Activated CD8-positive, alpha-beta memory T cell treated with anti-CD3 and anti-CD28 coated beads, Interleukin-2, amount 10 ng/mL, durations not matched to agents 7 days and 5 days (primary cell): Measurements from ENCODE around the gene GTF3A. TPM values are rescaled to one million over a fixed set of nuclear protein-coding genes. Genes with fewer than 3 reads are reported as not detected.

ENCODE experiments used
- ATAC-seq: fragments of 150-1000 bp; cut with Tn5 transposase; one replicate; pipeline ENCODE4 v1.10.0; 2021; ENCODE audit warnings: moderate library complexity
- CTCF ChIA-PET: fragments of 350-600 bp; sonication (Branson Sonifier 250); formaldehyde crosslinking; loops from one replicate; lab custom pipeline; 2021; ENCODE audit warnings: antibody characterized with exemption; lab: Charles Lee
- DNase-seq: peaks from one replicate; pipeline ENCODE4 v3.0.0-alpha.2; 2020
- H3K27ac Mint-ChIP-seq: one replicate; pipeline ENCODE4 v1.8.0; 2021; ENCODE audit warnings: mild to moderate bottlenecking, mixed read lengths
- H3K27me3 Mint-ChIP-seq: one replicate; pipeline ENCODE4 v1.8.0; 2021; ENCODE audit warnings: mixed read lengths
- H3K36me3 Mint-ChIP-seq: one replicate; pipeline ENCODE4 v1.8.0; 2021; ENCODE audit warnings: mild to moderate bottlenecking, mixed read lengths
- H3K4me1 Mint-ChIP-seq: one replicate; pipeline ENCODE4 v1.8.0; 2021; ENCODE audit warnings: mixed read lengths
- H3K4me3 Mint-ChIP-seq: one replicate; pipeline ENCODE4 v1.8.0; 2021; ENCODE audit warnings: mild to moderate bottlenecking, moderate library complexity, mixed read lengths
- H3K9me3 Mint-ChIP-seq: one replicate; pipeline ENCODE4 v1.8.0; 2022; ENCODE audit warnings: low read depth, mixed read lengths
- total RNA-seq, 2 experiments: library from RNA; stranded (reverse); gene quantifications; one replicate each; pipeline ENCODE4 v1.2.3, GENCODE V29; 2021

GTF3A gene
- 100 to 1,000 TPM; 189 to 225 TPM for total RNA-seq

DNA sequence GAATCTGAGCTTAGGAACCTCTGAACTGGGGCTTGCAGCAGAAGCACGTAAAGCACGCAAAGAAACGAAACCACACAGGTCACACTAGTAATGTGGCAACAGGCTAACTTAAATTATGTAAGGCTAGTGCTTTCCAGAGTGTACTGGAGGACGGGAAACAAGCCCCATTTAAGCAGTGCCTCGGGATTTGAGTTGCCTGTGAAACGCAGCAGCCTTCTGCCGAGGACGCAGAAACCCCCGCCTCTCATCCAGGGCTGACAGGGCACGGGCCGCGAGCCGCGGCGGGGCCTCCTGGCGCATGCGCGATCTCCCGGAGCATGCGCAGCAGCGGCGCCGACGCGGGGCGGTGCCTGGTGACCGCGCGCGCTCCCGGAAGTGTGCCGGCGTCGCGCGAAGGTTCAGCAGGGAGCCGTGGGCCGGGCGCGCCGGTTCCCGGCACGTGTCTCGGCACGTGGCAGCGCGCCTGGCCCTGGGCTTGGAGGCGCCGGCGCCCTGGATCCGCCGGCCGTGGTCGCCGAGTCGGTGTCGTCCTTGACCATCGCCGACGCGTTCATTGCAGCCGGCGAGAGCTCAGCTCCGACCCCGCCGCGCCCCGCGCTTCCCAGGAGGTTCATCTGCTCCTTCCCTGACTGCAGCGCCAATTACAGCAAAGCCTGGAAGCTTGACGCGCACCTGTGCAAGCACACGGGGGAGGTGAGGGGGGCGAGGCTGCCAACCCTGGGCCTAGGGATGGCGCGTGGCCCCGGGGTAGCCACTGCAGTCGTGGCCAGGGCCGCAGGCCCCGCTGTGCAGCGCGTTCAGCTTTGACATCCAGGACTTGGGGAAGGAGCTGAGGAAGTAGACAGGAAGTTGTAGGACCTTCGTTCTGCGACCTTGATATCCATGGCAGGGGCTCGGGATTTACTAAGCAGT, at the start of gene GTF3A:
GTF3A (plus strand) TSS at position 374 of the 912 bp plus-strand sequence.
- H3K9me3 Mint-ChIP-seq, result no peaks in the 10 kb centered on the region
- peaks cover 26% of the 10 kb centered on the region for H3K36me3 Mint-ChIP-seq
- H3K4me3 Mint-ChIP-seq, result peak within 1 kb of the TSS; percentile 86
- peaks cover 40% of the 10 kb centered on the region for H3K4me1 Mint-ChIP-seq
- peak within 1 kb of the TSS; percentile 97 for H3K27ac Mint-ChIP-seq
- H3K27me3 Mint-ChIP-seq, result no peaks in the 10 kb centered on the region
- ATAC-seq (peak; percentile 75), DNase-seq (peak; percentile 90)
- CTCF ChIA-PET, result interaction anchor here (0.7 to 3.4 kb wide), 7 partner anchors 13 to 402 kb away, joined by 3 to 39 read pairs (median 4); partner anchors contain the start of gene MTIF3

DNA sequence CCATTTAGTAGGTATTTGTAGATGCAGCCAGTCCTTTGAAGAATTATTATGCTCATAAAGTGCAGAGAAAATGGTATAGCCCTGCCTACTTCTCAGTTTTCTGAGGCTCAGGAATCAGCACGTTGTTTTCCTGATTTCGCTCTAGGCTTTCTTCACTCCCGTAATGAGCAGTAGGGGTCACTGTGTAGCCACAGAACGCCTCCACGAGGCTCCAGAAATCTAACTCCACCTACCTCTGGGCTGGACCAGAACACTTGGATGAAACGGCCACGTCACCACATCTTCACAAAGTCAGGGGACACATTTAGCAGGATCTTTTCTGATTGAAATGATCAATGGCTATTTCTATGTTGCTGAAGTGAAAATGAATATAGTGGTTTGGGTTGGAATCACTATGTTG, 49.8 kb upstream of the GTF3A start:
- peak; percentile 88 for ATAC-seq

DNA sequence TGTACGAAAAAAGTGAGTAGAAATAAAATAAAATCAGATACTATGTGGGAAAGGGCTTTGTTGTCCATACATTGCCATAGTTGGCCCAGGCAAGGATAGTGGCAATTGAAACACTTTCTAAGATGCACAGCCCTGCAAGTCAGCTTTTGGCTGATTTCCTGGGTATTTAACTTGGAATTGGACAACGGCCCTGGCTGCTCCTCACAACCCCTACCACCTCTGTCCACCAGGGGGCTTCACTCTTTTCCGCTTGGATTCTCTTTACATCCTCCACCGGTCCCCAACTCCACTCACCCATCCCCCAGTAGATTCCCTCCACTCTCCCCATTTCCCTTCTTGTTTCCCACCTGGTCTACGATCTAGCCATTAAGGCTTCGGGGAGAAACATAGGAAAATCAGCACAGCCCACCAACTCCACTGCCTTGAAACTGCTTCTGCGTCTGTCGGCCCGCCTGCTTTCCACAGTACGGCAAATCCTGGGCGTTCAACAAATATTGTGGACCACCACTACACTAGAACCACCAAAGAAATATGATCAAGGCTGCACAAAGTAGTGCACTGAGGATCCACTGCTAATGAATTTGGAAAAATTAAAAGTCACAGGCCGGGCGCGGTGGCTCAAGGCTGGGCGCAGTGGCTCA, 48.6 kb upstream of the GTF3A start:
- peak; percentile 60 for DNase-seq
- H3K27ac Mint-ChIP-seq, result no peak overlapping the region
- ATAC-seq, result no peak

More for the DNA sequence above, 49.8 kb upstream of the GTF3A start:
- H3K27ac Mint-ChIP-seq, result no peak overlapping the region
- H3K36me3 Mint-ChIP-seq, result no peaks in the 10 kb centered on the region
- CTCF ChIA-PET, result interaction anchor here (0.9 to 5.7 kb wide), 13 partner anchors 13 to 609 kb away, joined by 3 to 63 read pairs (median 4); no protein-coding TSS in a partner anchor
- H3K9me3 Mint-ChIP-seq, result no peaks in the 10 kb centered on the region
- peak; percentile 73 for DNase-seq
- no peak overlapping the region for H3K4me3 Mint-ChIP-seq
- peaks cover 10% of the 10 kb centered on the region for H3K27me3 Mint-ChIP-seq
- H3K4me1 Mint-ChIP-seq, result peaks cover 15% of the 10 kb centered on the region

DNA sequence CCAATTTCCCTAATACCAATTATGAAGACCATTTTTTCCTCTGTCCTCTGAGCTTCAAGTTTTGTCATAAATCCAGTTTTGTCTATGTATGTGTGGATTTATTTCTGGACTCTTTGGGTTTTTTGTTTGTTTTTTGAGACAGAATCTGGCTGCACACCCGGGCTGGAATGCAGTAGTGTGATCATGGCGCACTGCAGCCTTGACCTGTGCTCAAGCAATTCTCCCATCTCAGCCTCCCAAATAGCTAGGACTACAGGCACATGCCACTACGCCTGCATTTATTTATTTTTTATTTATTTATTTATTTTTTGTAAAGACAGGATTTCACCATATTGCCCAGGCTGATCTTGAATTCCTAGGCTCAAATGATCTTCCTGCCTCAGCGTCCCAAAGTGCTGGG, 45.3 kb upstream of the GTF3A start:
- ATAC-seq (no peak), DNase-seq (no peak)
- CTCF ChIA-PET, result interaction anchor here (0.9 to 2.7 kb wide), 7 partner anchors 12 to 448 kb away, joined by 3 to 15 read pairs (median 5); no protein-coding TSS in a partner anchor
- Mint-ChIP-seq H3K27ac (no peak overlapping the region), H3K36me3 (no peaks in the 10 kb centered on the region), H3K9me3 (no peaks in the 10 kb centered on the region), H3K27me3 (peaks cover 14% of the 10 kb centered on the region), H3K4me1 (peaks cover 4% of the 10 kb centered on the region), H3K4me3 (no peak overlapping the region)

More for the DNA sequence above, 48.6 kb upstream of the GTF3A start:
- peaks cover 4% of the 10 kb centered on the region for H3K4me1 Mint-ChIP-seq
- H3K36me3 Mint-ChIP-seq, result no peaks in the 10 kb centered on the region
- peaks cover 10% of the 10 kb centered on the region for H3K27me3 Mint-ChIP-seq
- CTCF ChIA-PET, result interaction anchor here (0.9 to 5.7 kb wide), 12 partner anchors 14 to 608 kb away, joined by 3 to 63 read pairs (median 4); no protein-coding TSS in a partner anchor
- no peaks in the 10 kb centered on the region for H3K9me3 Mint-ChIP-seq
- no peak overlapping the region for H3K4me3 Mint-ChIP-seq

DNA sequence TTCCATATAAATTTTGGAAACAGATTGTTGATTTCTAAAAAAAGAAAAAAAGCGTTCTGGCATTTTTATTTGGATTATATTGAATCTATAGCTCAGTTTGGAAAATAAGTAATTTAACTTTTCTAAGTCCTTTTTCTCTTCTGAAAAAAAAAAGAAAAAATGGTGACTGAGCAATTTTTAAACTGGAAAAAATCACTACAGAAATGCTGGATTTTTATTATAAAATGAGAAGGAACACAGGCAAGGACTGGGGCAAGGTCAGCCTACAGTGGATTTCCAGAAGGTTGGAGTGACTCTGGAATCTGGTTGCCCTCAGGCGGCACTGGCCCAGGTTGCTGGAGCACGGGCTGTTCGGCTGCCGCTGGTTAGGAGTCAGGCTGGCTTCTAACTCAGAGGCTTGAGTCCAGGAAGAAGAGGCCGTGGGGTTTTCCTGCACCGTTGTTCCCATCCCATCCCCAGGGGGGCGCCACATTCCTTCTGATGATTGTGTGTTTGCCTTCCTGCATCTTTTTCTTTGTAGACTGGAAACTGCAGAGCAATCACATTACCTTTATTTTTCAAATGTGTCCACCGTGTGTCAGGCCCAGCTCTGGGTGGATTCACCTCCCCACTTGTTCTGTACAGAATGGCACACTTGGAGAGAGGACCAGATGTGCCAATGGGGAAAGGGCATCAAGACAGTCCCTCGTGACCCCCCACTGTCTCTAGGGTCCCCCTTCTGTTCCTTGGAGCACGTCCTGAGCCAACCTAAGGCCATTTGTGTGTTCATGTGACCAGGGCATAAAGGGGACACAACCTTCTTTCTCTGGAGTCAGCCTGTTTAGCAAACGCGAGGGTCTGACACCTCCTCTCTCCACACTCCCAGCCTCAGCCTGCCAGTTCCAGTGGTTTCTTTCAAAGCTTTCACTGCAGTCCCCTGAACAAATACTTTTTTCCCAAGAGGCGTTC, 44.5 kb upstream of the GTF3A start:
- Mint-ChIP-seq H3K27ac (no peak overlapping the region), H3K4me1 (peaks cover 1% of the 10 kb centered on the region), H3K4me3 (no peak overlapping the region), H3K9me3 (no peaks in the 10 kb centered on the region), H3K36me3 (no peaks in the 10 kb centered on the region), H3K27me3 (peaks cover 12% of the 10 kb centered on the region)
- CTCF ChIA-PET, result interaction anchor here (0.9 to 2.7 kb wide), 9 partner anchors 10 to 447 kb away, joined by 3 to 15 read pairs (median 4); no protein-coding TSS in a partner anchor
- peak; percentile 72 for DNase-seq
- ATAC-seq, result peak; percentile 65

DNA sequence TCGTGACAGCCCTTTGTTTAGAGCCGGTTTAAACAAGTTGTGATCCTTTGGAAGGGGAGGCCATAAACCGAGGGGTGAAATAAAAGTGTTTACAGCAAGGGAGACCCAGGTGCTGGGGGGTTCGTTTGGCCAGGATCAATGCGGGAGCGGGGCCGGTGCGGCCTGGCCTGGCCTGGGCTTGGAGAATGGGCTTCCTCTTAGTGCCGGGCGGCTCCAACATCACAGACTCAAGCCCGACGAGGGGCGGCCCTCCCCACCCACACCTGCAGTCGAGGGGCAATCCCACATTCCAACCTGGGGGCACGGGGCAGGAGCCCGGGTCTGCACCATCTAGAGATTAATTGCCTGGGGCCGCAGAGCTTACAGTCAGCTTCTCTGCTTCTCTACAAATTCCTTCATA, 42.8 kb upstream of the GTF3A start:
- CTCF ChIA-PET, result interaction anchor here (1.2 to 1.8 kb wide), 2 partner anchors 20 to 21 kb away, joined by 3 to 7 read pairs; no protein-coding TSS in a partner anchor
- Mint-ChIP-seq H3K27me3 (peaks cover 10% of the 10 kb centered on the region), H3K4me3 (no peak overlapping the region), H3K4me1 (no peaks in the 10 kb centered on the region), H3K9me3 (no peaks in the 10 kb centered on the region), H3K36me3 (no peaks in the 10 kb centered on the region), H3K27ac (no peak overlapping the region)
- DNase-seq (no peak), ATAC-seq (no peak)

DNA sequence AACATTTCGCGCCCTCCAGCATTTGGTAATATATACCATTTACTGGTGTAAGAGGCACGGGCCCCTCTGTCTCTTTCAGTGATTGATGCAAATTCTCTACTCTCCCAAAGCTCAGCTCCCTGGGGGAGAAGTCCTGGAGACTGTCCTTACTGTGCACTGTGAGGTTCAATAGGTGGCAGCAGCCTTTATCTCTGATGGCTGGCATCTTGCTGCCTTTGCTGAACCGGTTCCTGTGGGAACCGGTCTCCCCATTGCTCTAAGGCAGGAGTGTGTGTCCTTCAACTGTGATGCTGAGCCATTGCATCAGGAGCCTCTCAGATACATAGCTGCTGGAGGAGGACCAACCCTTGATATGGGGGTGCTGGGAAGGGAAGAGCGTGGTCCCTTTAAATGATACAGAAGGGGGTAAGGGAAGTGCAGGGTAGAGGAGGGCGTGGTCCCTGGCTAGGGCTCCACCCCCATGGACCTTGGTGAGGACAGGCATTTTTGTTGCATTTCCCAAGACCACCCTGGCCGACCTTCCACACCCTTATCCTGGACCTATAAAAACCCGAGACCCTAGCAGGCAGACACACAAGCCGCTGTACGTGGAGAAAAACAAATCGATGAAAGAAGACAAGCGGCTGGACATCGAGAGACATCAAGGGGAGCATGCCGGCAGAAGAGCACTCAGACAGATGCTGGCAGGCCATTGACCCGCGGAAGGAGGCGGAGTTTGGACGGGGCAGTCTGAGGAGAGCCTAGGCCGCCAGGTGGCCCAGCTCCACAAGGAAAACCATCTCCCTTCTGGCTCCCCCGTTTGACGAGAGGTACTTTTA, 41.1 kb upstream of the GTF3A start:
- CTCF ChIA-PET, result interaction anchor here (1.5 to 1.8 kb wide), 2 partner anchors 21 to 443 kb away, joined by 4 to 7 read pairs; no protein-coding TSS in a partner anchor
- Mint-ChIP-seq H3K4me1 (no peaks in the 10 kb centered on the region), H3K4me3 (no peak overlapping the region), H3K27ac (no peak overlapping the region), H3K9me3 (no peaks in the 10 kb centered on the region), H3K36me3 (no peaks in the 10 kb centered on the region), H3K27me3 (peaks cover 7% of the 10 kb centered on the region)
- DNase-seq, result no peak
- ATAC-seq, result no peak

DNA sequence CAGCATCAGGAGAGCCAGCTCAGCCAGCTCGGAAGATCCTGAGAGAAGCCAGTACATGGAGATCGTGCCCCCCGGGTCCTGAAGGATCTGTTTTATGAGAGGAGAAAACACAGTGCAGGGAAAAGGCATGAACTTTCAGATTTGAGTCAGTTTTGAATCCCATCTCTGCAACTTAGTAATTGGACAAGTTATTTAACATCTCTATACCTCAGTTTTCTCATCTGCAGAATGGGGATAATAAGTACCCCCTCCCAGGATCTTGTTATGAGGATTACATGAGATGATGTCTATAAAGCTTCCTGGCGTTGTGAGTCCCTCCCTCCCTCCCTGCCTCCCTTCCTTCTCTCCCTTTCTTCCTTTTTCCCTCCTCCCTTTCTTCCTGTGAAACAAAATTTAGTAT, 40.1 kb upstream of the GTF3A start:
- ATAC-seq (no peak), DNase-seq (no peak)
- Mint-ChIP-seq H3K4me1 (no peaks in the 10 kb centered on the region), H3K4me3 (no peak overlapping the region), H3K27me3 (peaks cover 7% of the 10 kb centered on the region), H3K27ac (no peak overlapping the region), H3K36me3 (no peaks in the 10 kb centered on the region), H3K9me3 (no peaks in the 10 kb centered on the region)
- CTCF ChIA-PET, result interaction anchor here (0.7 to 1.5 kb wide), 2 partner anchors 443 to 448 kb away, joined by 3 to 4 read pairs; no protein-coding TSS in a partner anchor

DNA sequence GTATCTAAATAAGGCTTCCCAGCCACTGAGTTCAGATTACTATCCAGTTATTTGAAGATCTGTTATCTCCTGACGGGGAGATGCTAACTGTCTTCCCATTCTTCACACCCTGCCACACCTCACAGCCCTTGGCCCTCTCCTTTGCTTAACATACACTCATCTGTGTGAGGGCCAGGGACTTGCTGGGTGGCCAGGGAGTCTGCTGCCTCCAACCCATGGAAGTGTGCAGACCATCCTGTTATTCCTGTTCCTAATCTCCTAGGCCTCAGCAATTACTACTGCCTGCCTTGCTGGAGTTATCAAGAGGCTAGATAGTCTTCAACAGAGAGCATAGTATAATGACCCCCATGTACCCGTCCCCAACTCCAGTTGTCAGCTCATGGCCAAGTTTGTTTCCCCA, 36.2 kb upstream of the GTF3A start:
- CTCF ChIA-PET, result interaction anchor here (0.7 to 1.7 kb wide), 2 partner anchors 26 to 438 kb away, joined by 4 to 9 read pairs; no protein-coding TSS in a partner anchor
- ATAC-seq, result no peak
- H3K9me3 Mint-ChIP-seq, result no peaks in the 10 kb centered on the region
- H3K27me3 Mint-ChIP-seq, result peaks cover 10% of the 10 kb centered on the region
- no peak for DNase-seq
- H3K27ac Mint-ChIP-seq, result no peak overlapping the region
- no peak overlapping the region for H3K4me3 Mint-ChIP-seq
- H3K36me3 Mint-ChIP-seq, result no peaks in the 10 kb centered on the region
- no peaks in the 10 kb centered on the region for H3K4me1 Mint-ChIP-seq

DNA sequence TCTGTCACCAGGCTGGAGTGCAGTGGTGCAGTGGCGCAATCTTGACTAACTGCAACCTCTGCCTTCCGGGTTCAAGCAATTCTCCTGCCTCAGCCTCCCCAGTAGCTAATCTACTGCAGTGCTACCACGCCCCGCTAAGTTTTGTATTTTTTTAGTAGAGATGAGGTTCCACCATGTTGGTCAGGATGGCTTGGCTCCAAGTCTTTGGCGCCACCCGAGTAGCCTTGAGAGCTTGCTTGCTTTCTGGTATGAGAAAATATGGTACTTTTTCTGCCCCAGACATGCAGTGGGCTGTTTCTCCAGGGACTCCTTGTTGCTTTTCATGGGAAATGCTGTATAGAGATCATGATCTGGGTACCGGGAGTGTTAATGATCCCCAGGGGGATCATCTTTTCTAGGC, 34.5 kb upstream of the GTF3A start:
- DNase-seq (no peak), ATAC-seq (no peak)
- H3K4me1 Mint-ChIP-seq, result no peaks in the 10 kb centered on the region
- no peaks in the 10 kb centered on the region for H3K36me3 Mint-ChIP-seq
- H3K4me3 Mint-ChIP-seq, result no peak overlapping the region
- no peak overlapping the region for H3K27ac Mint-ChIP-seq
- H3K9me3 Mint-ChIP-seq, result no peaks in the 10 kb centered on the region
- peaks cover 12% of the 10 kb centered on the region for H3K27me3 Mint-ChIP-seq
- CTCF ChIA-PET, result interaction anchor here (1.1 to 1.7 kb wide), 2 partner anchors 9 to 28 kb away, joined by 3 to 9 read pairs; no protein-coding TSS in a partner anchor

DNA sequence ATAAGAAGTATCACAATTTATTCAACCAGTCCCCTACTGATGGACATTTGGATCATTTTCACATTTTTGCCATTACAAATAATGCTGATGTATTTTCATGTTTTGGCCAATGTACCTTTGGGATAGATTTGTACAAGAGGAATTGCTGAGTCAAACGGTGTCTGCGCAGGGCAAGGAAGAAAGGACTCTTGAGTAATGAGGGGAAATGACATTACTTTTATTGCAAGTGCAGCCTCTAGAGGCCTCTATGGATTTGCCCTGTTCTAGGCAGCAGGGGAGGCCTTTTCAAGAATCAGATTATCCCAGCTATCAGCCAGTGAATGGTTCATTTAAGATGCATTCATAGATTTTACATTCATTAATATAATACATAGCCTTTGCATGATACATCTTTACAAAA, 32.9 kb upstream of the GTF3A start:
- ATAC-seq (no peak), DNase-seq (no peak)
- Mint-ChIP-seq H3K27me3 (peaks cover 12% of the 10 kb centered on the region), H3K27ac (no peak overlapping the region), H3K4me1 (no peaks in the 10 kb centered on the region), H3K9me3 (no peaks in the 10 kb centered on the region), H3K36me3 (no peaks in the 10 kb centered on the region), H3K4me3 (no peak overlapping the region)
- CTCF ChIA-PET, result no interaction called here

DNA sequence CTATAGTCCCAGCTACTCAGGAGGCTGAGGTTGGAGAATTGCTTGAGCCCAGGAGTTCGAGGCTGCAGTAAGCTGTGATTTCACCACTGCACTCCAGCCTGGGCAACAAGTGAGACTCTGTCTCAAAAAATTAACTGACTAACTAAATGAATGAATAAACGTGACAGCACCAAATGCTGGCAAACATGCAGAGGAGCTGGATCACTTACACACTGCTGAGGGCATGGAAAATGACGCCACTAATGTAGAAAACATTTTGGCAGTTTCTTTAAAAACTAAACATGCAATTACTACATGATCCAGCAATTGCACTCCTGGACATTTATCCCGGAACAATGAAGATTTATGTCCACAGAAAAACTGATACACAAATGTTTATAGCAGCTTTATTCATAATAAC, 31.3 kb upstream of the GTF3A start:
- DNase-seq (no peak), ATAC-seq (no peak)
- no peaks in the 10 kb centered on the region for H3K4me1 Mint-ChIP-seq
- no peak overlapping the region for H3K27ac Mint-ChIP-seq
- H3K36me3 Mint-ChIP-seq, result no peaks in the 10 kb centered on the region
- H3K27me3 Mint-ChIP-seq, result peaks cover 12% of the 10 kb centered on the region
- H3K9me3 Mint-ChIP-seq, result no peaks in the 10 kb centered on the region
- CTCF ChIA-PET, result no interaction called here
- no peak overlapping the region for H3K4me3 Mint-ChIP-seq
